C4-2B (cell line): Measurements from ENCODE around the gene ZNF839.

ENCODE experiments used
- H3K27ac ChIP-seq: fragments of 450-650 bp; 2 replicates; pipeline ENCODE4 v1.5.1; 2017
- ZFX ChIP-seq: fragments of 450-650 bp; IDR thresholded peaks from 2 replicates; pipeline ENCODE4 v1.6.1; 2017
- TF ChIP-seq, protein P1 (sequence below): fragments of 450-650 bp; conservative IDR thresholded peaks from 2 replicates; pipeline ENCODE4 v1.5.1; 2017; ENCODE audit warnings: mild to moderate bottlenecking

The ZNF839 gene

DNA sequence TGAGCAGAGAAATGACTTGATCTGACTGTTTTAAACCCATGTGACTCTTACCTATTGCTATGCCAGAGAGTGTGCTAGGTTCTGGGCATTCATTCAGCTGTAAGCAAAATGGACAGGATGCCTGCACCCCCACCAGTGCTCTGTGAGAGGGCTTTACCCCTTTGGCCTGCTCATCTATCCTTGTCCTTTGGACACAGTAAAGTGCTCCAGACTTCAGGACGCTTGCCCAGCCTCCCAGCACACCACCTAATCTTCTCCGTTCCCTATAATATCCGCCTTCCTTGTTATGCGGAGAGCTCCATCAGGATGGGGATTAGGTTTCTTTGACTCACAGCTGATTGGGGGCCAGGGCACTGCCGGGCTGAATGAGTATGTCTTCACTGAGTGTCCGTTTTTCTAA lies 4.4 kb upstream of the ZNF839 start:
- H3K27ac ChIP-seq = no peak overlapping the region
- TF ChIP-seq ZFX = no peak
- TF ChIP-seq, protein P1, sequence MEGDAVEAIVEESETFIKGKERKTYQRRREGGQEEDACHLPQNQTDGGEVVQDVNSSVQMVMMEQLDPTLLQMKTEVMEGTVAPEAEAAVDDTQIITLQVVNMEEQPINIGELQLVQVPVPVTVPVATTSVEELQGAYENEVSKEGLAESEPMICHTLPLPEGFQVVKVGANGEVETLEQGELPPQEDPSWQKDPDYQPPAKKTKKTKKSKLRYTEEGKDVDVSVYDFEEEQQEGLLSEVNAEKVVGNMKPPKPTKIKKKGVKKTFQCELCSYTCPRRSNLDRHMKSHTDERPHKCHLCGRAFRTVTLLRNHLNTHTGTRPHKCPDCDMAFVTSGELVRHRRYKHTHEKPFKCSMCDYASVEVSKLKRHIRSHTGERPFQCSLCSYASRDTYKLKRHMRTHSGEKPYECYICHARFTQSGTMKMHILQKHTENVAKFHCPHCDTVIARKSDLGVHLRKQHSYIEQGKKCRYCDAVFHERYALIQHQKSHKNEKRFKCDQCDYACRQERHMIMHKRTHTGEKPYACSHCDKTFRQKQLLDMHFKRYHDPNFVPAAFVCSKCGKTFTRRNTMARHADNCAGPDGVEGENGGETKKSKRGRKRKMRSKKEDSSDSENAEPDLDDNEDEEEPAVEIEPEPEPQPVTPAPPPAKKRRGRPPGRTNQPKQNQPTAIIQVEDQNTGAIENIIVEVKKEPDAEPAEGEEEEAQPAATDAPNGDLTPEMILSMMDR = no peak

DNA sequence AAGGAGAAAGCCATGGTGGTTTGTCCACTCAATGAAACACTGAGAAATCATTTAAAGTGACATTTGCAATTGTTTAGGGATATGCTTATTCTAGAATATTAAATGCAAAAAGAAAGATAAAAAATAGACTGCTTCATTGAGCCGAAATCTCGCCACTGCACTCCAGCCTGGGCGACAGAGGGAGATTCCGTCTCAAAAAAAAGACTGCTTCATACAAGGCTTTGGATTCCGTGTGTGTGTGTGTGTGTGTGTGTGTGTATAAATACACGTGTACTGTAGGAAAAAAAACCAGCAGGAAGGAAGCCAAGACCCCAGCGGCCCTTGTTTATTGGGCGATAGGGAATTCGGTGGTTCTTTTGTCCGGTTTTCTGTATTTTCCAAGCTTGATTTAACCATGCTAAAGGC lies 3.2 kb upstream of the ZNF839 start:
- no peak for TF ChIP-seq ZFX
- TF ChIP-seq, protein P1 = no peak
- peak overlapping the region; percentile 62 for H3K27ac ChIP-seq

DNA sequence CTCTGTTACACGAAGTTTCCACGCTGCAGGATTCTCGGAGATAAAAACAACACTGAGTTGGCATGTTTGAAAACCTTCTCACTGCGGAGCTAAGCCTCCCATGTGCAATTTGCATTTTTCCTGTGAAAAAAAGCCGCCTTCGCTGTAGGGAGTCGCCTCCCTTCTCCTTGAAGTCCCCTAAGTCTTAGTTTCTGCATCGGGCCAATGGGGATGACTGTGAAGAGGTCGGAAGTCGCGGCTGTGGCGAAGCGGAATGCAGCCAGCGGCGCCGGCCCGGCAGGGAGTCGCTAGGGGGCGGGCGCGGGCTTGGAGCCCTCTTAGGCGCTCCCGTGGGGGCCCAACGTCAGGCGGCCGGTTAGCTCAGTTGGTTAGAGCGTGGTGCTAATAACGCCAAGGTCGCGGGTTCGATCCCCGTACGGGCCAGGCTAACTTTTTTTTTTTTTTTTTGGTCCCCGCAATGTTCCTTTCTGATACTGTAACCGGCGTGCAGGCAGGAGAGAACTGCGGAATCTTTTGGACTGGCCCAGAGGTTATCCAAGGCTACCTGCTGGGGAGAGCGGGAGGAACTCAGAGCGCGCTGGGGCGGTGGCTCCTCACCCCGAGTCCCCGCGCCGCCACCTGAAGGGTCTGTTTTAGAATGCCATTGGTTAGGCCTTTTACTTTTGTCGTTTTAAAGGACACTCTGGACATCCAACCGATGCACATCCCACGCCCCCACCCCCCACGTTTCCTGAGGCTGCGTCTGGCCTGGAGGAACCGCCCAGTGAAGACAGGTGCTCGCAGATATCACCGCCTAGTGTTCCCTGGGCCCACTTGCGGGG lies 2.6 kb upstream of the ZNF839 start:
- peak overlapping the region; percentile 62 for H3K27ac ChIP-seq
- TF ChIP-seq, protein P1 = peak; percentile 75
- TF ChIP-seq ZFX = no peak

DNA sequence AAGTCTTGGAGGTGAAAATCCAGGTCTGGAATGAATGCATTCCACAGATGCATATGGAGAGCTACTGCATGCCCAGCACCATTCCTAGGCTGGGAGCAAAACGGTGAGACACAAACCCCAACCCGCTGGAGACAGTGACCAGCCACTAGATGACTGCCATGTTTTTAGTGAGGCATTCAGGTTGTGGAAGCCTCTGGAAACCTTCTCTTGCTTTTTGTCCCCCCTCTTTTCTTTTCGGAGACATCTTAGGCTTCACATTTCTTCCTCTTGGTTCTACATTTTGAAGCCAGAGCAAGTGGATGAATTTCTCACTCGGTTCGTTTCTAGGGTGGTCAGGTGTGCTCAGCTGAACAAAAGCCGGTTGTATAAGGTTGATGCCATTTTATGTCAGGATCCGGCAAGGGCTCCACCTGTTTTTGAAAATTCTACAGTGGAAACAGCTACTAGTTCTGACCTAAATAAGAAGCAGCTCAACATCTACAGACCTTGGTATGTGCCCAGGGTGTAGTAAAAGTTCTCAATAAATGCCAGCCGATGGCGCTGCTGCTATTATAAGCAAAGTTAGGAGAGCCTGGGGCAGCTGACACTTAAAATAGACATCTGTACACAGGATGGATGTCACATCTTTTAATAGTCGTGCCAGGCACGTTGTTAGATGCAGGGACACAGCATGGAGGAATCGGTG lies 1.8 kb upstream of the ZNF839 start:
- TF ChIP-seq, protein P1 = no peak; the same call in 1 of the 2 replicates
- peak; percentile 33; the same call in 1 of the 2 replicates for TF ChIP-seq ZFX
- peak overlapping the region; percentile 62 for H3K27ac ChIP-seq

DNA sequence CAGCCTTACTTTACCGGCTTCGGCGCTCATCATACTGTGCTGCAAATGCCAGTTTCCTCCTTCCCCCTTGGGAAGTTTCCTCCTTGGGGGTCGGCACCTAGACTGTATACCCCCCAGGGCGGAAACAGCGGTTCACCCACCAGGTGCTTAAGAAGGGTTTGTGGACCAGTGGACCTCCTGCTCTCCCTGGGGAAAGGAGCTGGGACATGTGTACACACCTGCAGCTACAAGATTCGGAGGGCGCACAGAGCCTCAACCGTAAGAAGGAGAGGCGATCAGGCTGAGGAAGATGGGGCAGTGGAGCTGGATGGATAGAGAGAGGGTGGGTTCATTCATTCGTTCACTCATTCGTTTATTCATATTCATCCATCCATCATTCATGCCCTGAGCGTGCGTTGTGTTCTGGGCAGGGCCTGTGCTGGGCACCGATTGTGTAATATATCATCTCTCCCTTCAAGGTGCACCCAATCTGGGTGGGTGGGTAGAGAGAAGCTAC lies 717 bp upstream of the ZNF839 start:
- TF ChIP-seq, protein P1 = no peak
- no peak for TF ChIP-seq ZFX
- peak overlapping the region; percentile 76 for H3K27ac ChIP-seq

DNA sequence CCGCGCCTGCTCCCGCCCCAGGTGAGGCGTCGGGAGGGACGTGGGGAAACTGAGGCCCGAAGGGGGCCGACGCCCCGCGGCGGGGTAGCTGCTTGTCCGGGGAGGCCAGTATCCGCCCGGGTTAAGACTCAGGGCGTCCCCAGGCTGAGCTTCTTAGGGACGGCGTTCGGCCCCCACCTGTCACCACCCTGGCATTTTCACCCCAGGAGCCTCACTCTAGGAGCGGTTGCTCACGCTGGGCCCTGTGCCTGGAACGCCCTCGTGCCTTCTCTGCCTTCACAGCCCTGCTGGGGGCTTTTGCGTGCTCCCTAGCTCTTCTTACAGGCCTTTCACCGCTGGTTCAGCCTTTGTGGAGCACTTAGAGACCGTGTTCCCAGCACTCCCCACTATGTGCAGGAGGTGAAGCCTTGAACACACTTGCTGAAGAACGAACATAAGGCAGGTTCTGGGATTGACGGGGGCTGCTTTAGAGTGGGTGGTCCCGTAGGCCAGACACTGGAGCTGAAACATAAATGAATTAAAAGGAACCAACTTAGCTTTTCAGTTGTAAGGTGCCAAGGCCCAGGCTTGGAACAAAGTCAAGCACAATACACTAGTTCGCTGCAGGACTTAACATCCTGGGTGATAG lies 601 bp downstream of the ZNF839 start:
- H3K27ac ChIP-seq = peak overlapping the region; percentile 76
- TF ChIP-seq, protein P1 = no peak
- peak; percentile 95 for TF ChIP-seq ZFX
